OCI-LY1 (cell line): Measurements from ENCODE around the gene CHCHD5.

Experiments
- H2AFZ ChIP-seq: fragments of 200-600 bp; sonication (generic), shearing (Covaris generic); 2 replicates; pipeline ENCODE4 v1.6.0; 2014; ENCODE audit warnings: antibody characterized with exemption, mild to moderate bottlenecking, low read length
- H3F3A ChIP-seq: fragments of 200-600 bp; sonication (generic), shearing (Covaris generic); 2 replicates; pipeline ENCODE4 v1.6.0; 2014; ENCODE audit warnings: mild to moderate bottlenecking, antibody characterized with exemption, low read length, moderate library complexity; ENCODE audit not compliant: insufficient read depth
- H3K27ac ChIP-seq: fragments of 200-600 bp; sonication (generic); 2 replicates; pipeline ENCODE4 v1.5.1; 2014; ENCODE audit warnings: low read length, mixed run types, mild to moderate bottlenecking, low read depth; ENCODE audit not compliant: poor library complexity, severe bottlenecking
- H3K27me3 ChIP-seq: fragments of 200-600 bp; sonication (generic); 2 replicates; pipeline ENCODE4 v1.6.0; 2014; ENCODE audit warnings: antibody characterized with exemption, mild to moderate bottlenecking, low read length, moderate library complexity; ENCODE audit not compliant: insufficient read depth
- H3K36me3 ChIP-seq: fragments of 200-600 bp; sonication (generic); 2 replicates; pipeline ENCODE4 v1.6.1; 2014; ENCODE audit warnings: mild to moderate bottlenecking, antibody characterized with exemption, low read length, moderate library complexity, mixed read lengths; ENCODE audit not compliant: insufficient read depth
- H3K4me1 ChIP-seq: fragments of 200-600 bp; sonication (generic); 2 replicates; pipeline ENCODE4 v1.5.1; 2014; ENCODE audit warnings: mild to moderate bottlenecking, low read length, moderate library complexity; ENCODE audit not compliant: insufficient read depth, severe bottlenecking
- H3K4me2 ChIP-seq: fragments of 200-600 bp; sonication (generic), shearing (Covaris generic); 2 replicates; pipeline ENCODE4 v1.6.1; 2014; ENCODE audit warnings: low read length
- H3K4me3 ChIP-seq: fragments of 200-600 bp; sonication (generic); 2 replicates; pipeline ENCODE4 v1.5.1; 2014; ENCODE audit warnings: low read length, low read depth, mild to moderate bottlenecking, mixed read lengths; ENCODE audit not compliant: poor library complexity, severe bottlenecking
- H3K79me2 ChIP-seq: fragments of 200-600 bp; shearing (Covaris generic); 2 replicates; pipeline ENCODE4 v1.6.1; 2016; ENCODE audit warnings: mixed run types, low read length, mixed read lengths; ENCODE audit not compliant: insufficient read depth
- H3K9ac ChIP-seq: fragments of 200-600 bp; sonication (generic), shearing (Covaris generic); 2 replicates; pipeline ENCODE4 v1.6.1; 2014; ENCODE audit warnings: mild to moderate bottlenecking, low read length, mixed read lengths
- H3K9me2 ChIP-seq: fragments of 200-600 bp; sonication (generic), shearing (Covaris generic); 2 replicates; pipeline ENCODE4 v1.6.1; 2014; ENCODE audit warnings: low read depth, mild to moderate bottlenecking, low read length, mixed read lengths
- H3K9me3 ChIP-seq: fragments of 200-600 bp; shearing (Covaris generic); 2 replicates; pipeline ENCODE4 v1.6.1; 2014; ENCODE audit warnings: low read length, mixed read lengths
- H4K20me1 ChIP-seq: fragments of 200-600 bp; sonication (generic), shearing (Covaris generic); 2 replicates; pipeline ENCODE4 v1.6.0; 2016; ENCODE audit warnings: mild to moderate bottlenecking, low read length; ENCODE audit not compliant: insufficient read depth
- CTCF ChIP-seq: fragments of 200-600 bp; sonication (generic), shearing (Covaris generic); IDR thresholded peaks from 2 replicates; pipeline ENCODE4 v1.5.1; 2017; ENCODE audit warnings: mild to moderate bottlenecking, antibody characterized with exemption, low read length, moderate library complexity, mixed read lengths
- EZH2 ChIP-seq: fragments of 200-600 bp; sonication (generic), shearing (Covaris generic); IDR thresholded peaks from 2 replicates; pipeline ENCODE4 v1.8.0; 2017; ENCODE audit warnings: borderline replicate concordance, mixed run types, mild to moderate bottlenecking, antibody characterized with exemption, low read length, moderate library complexity, mixed read lengths

Gene CHCHD5

GRCh38 chr2:112601754-112602153 is 17.3 kb downstream of the CHCHD5 start:
- Histone ChIP-seq H3K4me1 (no peaks in the 10 kb centered on the region), H3K27ac (no peak overlapping the region), H3K9me3 (no peaks in the 10 kb centered on the region), H4K20me1 (no peaks in the 10 kb centered on the region), H3K4me2 (no peak overlapping the region), H2AFZ (no peak overlapping the region), H3K9ac (no peak overlapping the region), H3K27me3 (no peaks in the 10 kb centered on the region), H3K9me2 (no peaks in the 10 kb centered on the region), H3F3A (no peaks in the 10 kb centered on the region), H3K79me2 (no peaks in the 10 kb centered on the region), H3K4me3 (no peak overlapping the region), H3K36me3 (no peaks in the 10 kb centered on the region)
- TF ChIP-seq EZH2 (no peak), CTCF (no peak)

GRCh38 chr2:112602917-112603316 is 18.5 kb downstream of the CHCHD5 start:
- no peaks in the 10 kb centered on the region for H3K27me3 ChIP-seq
- no peak overlapping the region for H3K4me3 ChIP-seq
- H3K9me2 ChIP-seq = no peaks in the 10 kb centered on the region
- no peak overlapping the region for H3K9ac ChIP-seq
- no peaks in the 10 kb centered on the region for H3K79me2 ChIP-seq
- H4K20me1 ChIP-seq = no peaks in the 10 kb centered on the region
- no peaks in the 10 kb centered on the region for H3F3A ChIP-seq
- TF ChIP-seq CTCF (no peak), EZH2 (no peak)
- no peaks in the 10 kb centered on the region for H3K4me1 ChIP-seq
- H3K4me2 ChIP-seq = no peak overlapping the region
- H2AFZ ChIP-seq = no peak overlapping the region
- no peaks in the 10 kb centered on the region for H3K36me3 ChIP-seq
- H3K27ac ChIP-seq = no peak overlapping the region
- H3K9me3 ChIP-seq = no peaks in the 10 kb centered on the region

DNA sequence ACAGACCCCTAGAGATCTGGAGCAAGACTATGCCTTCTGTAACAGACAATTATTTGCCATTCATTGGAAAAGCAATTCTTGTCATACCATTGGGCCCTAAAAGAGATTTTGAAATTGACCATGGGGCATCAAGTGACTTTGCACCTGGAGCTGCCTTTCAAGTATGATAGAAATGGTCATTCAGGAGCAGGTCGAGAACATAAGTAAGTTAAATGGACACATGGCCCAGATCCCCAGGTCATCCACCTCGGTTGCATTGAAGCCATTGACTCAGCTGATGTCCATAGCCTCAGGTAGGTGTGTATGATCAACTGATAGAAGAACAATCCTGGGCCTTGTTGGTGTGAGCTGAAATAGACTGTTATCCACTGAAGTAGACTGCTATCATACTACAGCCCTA is 19.3 kb downstream of the CHCHD5 start:
- TF ChIP-seq CTCF = no peak
- TF ChIP-seq EZH2 = no peak
- Histone ChIP-seq H3K9ac (no peak overlapping the region), H3K4me3 (no peak overlapping the region), H2AFZ (no peak overlapping the region), H3K4me2 (no peak overlapping the region), H3K27ac (no peak overlapping the region), H3K27me3 (no peaks in the 10 kb centered on the region), H3F3A (no peaks in the 10 kb centered on the region), H3K9me2 (no peaks in the 10 kb centered on the region), H3K4me1 (no peaks in the 10 kb centered on the region), H3K9me3 (no peaks in the 10 kb centered on the region), H4K20me1 (no peaks in the 10 kb centered on the region), H3K36me3 (no peaks in the 10 kb centered on the region), H3K79me2 (no peaks in the 10 kb centered on the region)
